Ectodermal cell (in vitro differentiated cells): ENCODE measurements around the gene ATF4.
A peak's percentile ranks its signal among the peaks of the same experiment; 100 is the strongest.
"Not testable (repeated sequence)": the region's sequence is repeated elsewhere in the genome, so short reads cannot be mapped to it uniquely, and the experiment has no call there.

Source experiments
- H3K27ac ChIP-seq: 2 replicates; pipeline ENCODE4 v1.7.0; 2013; ENCODE audit warnings: mild to moderate bottlenecking, low read depth, low read length; ENCODE audit not compliant: insufficient read depth, poor library complexity, severe bottlenecking
- H3K27me3 ChIP-seq: 2 replicates; pipeline ENCODE4 v1.7.0; 2013; ENCODE audit warnings: mild to moderate bottlenecking, low read length; ENCODE audit not compliant: insufficient read depth, control insufficient read depth, poor library complexity, severe bottlenecking
- H3K36me3 ChIP-seq: one replicate; pipeline ENCODE4 v1.7.0; 2013; ENCODE audit warnings: low read length; ENCODE audit not compliant: control insufficient read depth, insufficient read depth
- H3K4me1 ChIP-seq: one replicate; pipeline ENCODE4 v1.7.0; 2013; ENCODE audit warnings: low read length; ENCODE audit not compliant: control insufficient read depth, insufficient read depth
- H3K4me3 ChIP-seq: 2 replicates; pipeline ENCODE4 v1.7.0; 2013; ENCODE audit warnings: low read depth, low read length, control low read depth; ENCODE audit not compliant: insufficient read depth
- H3K9me3 ChIP-seq: 2 replicates; pipeline ENCODE4 v1.7.0; 2013; ENCODE audit warnings: mild to moderate bottlenecking, low read length, moderate library complexity; ENCODE audit not compliant: control insufficient read depth
- WGBS, 2 experiments: methylation state at CpG; one replicate each; pipeline ENCODE4 v1.1.7; 2013; ENCODE audit warnings: missing lambda C conversion rate in 2 of 2; 5-methylcytosine and 5-hydroxymethylcytosine counted together

Gene ATF4

DNA sequence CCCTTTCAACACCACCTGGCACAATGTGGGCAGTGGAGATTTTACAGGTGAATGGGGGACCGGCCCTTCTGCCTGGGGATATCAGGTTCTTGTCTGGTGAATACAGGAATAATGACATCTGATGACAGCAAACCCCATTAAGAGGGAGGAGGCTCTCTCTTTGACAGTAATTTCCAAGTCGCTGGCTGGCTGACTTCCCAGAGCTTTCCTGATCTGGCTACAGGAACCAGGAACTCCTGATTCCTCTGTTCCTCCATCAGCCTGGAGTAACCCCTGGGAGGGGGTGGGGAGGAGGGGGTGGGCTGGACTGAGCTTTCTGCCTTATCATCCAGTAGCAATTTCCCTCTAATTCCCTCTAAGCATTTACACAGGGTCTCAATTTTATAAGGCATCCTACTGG lies 22.0 kb upstream of the ATF4 start:
- Histone ChIP-seq H3K4me1 (peaks cover 22% of the 10 kb centered on the region), H3K27me3 (no peaks in the 10 kb centered on the region), H3K36me3 (no peaks in the 10 kb centered on the region), H3K27ac (no peak overlapping the region), H3K9me3 (no peaks in the 10 kb centered on the region), H3K4me3 (no peak overlapping the region)
- WGBS, 2 experiments: 47 to 68% methylated on average over 2 of the region's 2 CpGs

DNA sequence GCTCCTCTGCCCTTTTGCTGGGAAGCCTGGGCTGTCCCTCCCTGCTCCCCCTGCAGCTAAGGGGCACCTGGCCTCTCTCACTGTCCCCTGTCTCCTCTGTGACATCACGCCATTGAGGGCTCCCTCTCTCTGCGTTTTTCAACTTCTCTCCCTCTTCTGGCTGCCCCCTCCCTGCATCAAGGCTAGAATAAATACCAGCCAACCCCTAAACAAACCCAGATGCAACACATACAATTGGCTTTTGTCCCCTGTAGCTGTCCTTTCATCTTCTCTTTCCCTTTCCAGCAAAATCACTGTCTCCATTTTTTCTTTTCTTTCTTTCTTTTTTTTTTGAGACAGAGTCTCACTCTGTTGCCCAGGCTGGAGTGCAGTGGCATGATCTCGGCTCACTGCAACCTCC lies 21.6 kb upstream of the ATF4 start:
- H3K36me3 ChIP-seq: no peaks in the 10 kb centered on the region
- WGBS, 2 experiments: 39 to 51% methylated on average over 3 of the region's 3 CpGs
- H3K27me3 ChIP-seq: no peaks in the 10 kb centered on the region
- peaks cover 24% of the 10 kb centered on the region for H3K4me1 ChIP-seq
- no peaks in the 10 kb centered on the region for H3K9me3 ChIP-seq
- H3K27ac ChIP-seq: no peak overlapping the region
- H3K4me3 ChIP-seq: no peak overlapping the region

DNA sequence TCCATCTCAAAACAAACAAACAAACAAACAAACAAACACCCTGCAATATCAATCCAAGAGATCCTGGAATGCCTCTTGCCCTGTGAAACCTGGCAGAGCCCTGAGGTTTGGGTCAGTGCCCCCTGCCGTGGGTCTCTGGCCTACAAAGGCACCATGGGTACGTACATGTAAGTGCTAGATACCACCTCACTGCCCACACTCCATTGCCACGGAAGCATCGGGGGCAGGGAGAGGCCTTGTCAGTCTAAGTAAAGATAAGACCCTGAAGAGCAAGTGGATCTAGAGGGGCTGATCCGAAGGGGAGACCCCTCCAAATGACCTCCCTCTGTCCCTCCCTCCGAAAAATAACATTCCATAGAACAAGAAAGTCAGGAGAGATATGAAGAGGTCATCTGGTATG lies 20.3 kb upstream of the ATF4 start:
- Histone ChIP-seq H3K27me3 (no peaks in the 10 kb centered on the region), H3K36me3 (peaks cover 12% of the 10 kb centered on the region), H3K27ac (no peak overlapping the region), H3K4me1 (peaks cover 24% of the 10 kb centered on the region), H3K4me3 (no peak overlapping the region), H3K9me3 (no peaks in the 10 kb centered on the region)
- 88% methylated on average over 6 of the region's 6 CpGs for WGBS, 2 experiments

DNA sequence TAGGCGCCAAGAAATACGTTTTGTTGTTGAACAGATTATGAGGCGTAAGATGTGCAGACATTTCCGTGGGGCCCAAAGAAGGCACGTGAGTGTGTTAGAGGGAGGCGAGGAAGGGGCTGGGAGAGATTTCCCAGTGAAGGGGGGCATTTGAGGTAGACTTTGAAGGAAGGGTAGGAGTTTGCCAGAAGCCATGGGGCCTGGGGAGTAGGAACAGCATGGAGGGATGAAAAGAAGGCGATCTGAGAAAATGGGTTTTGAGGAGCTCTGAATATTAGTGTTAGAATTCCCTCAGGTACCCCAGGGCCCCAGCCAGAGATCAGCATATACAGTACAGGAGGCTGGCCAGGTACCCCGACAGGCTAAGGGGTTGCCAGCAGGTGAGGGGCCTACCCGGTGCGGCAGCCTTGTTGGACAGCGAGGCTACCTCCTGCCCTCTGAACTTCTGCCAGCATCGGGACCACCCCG lies 18.7 kb upstream of the ATF4 start:
- peak overlapping the region; percentile 90 for H3K4me3 ChIP-seq
- WGBS, 2 experiments: 38 to 39% methylated on average over 13 of the region's 13 CpGs
- H3K9me3 ChIP-seq: no peaks in the 10 kb centered on the region
- H3K27me3 ChIP-seq: no peaks in the 10 kb centered on the region
- peak overlapping the region; percentile 5 for H3K27ac ChIP-seq
- H3K4me1 ChIP-seq: peaks cover 18% of the 10 kb centered on the region
- H3K36me3 ChIP-seq: peaks cover 26% of the 10 kb centered on the region

DNA sequence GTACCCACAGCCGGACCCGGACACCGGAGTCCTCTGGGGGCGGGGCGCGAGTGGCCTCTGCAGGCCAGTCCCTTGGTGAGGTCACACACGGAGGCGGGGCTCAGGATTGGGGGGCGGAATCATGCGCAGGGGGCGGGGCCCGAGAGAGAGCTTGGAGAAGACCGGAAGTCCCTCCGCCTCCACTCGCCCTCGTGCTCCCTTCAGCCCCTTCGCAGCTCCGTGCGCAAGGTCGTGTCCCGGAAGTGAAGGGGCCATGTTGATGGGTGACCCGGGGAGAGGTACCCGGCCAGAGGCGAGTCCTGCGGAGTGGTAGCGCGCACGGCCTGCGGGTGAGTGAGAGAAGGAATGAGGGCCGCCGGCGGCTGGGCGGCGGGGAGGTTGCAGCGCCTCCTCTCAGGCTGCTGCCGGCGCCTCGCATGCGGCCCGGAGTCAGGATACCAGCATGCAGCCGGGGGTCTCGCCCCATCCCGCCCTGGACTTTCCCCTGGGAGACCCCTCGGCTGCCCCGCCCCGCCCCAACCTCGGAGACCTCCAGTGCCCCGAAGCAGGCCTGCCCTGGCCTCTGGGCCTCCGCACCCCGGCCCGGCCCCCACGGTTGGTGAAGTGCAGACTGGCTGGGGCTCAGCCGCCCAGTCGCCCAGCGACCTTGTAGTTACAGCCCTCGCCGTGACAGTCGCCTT lies 18.1 kb upstream of the ATF4 start, which contains the start of gene MIEF1:
Gene MIEF1, plus strand, starts transcription at position 182 of the 680 bp plus-strand sequence. CDS start 9,005 bp downstream, outside the sequence.
- H3K4me1 ChIP-seq: peaks cover 18% of the 10 kb centered on the region
- H3K9me3 ChIP-seq: no peaks in the 10 kb centered on the region
- H3K27ac ChIP-seq: peak within 1 kb of the TSS; percentile 5
- no peaks in the 10 kb centered on the region for H3K27me3 ChIP-seq
- WGBS, 2 experiments: 0% methylated on average over 58 of the region's 58 CpGs
- peak within 1 kb of the TSS; percentile 90 for H3K4me3 ChIP-seq
- peaks cover 26% of the 10 kb centered on the region for H3K36me3 ChIP-seq

DNA sequence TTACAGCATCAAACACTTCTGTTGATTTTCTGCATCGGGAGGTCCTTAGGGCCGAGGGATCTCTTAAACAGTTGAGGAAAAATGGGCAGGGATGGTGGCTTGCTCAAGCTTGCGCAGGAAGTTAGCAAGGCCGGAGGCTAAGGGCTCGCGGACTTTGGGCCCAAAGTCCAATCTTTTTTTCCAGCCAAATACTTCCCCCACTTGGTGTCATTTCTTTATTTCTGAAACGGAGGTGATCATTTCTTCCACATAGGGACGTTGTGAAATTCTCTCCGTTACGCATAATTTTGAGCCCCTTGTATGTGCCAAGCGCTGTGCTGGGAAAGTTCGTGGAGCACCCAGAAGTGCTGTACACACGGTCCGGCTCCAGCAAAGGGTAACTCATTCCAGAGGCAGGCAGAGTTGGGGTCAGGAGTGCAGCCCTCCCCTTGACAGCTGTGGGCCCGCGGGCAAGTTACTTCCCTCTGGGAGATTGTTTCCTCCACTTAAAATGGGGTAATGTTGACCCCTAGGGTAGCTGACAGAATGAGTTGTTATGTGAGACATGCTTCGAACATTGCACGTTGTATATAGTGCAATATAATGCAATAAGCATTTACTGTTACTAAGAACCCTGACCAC lies 17.5 kb upstream of the ATF4 start:
- Histone ChIP-seq H3K27me3 (no peaks in the 10 kb centered on the region), H3K4me3 (peak overlapping the region; percentile 90), H3K27ac (no peak overlapping the region), H3K36me3 (peaks cover 30% of the 10 kb centered on the region), H3K9me3 (no peaks in the 10 kb centered on the region), H3K4me1 (peaks cover 18% of the 10 kb centered on the region)
- 34 to 39% methylated on average over 16 to 18 of the region's 18 CpGs for WGBS, 2 experiments

DNA sequence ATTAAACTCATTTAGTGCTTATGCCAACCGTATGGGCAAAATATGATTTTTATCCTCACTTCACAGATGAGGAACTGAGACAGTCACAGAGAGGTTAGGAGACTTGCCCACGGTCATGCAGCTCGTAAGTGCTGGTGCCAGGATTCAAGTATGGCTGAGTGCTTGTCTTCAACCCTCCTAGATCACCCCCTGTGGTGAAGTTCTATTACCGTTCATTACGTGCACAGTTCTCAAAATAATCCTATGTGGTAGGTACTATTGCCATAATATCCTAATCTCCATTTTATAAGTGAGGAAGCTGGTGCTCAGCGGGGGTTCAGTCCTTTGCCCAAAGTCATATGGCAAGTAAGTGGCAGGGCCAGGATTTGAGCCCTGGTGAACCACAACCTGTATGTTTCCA lies 16.7 kb upstream of the ATF4 start:
- Histone ChIP-seq H3K27me3 (no peaks in the 10 kb centered on the region), H3K27ac (no peak overlapping the region), H3K4me1 (peaks cover 18% of the 10 kb centered on the region), H3K4me3 (peak overlapping the region; percentile 90), H3K9me3 (no peaks in the 10 kb centered on the region), H3K36me3 (peaks cover 38% of the 10 kb centered on the region)
- WGBS, 2 experiments: 92 to 97% methylated on average over 6 of the region's 6 CpGs

DNA sequence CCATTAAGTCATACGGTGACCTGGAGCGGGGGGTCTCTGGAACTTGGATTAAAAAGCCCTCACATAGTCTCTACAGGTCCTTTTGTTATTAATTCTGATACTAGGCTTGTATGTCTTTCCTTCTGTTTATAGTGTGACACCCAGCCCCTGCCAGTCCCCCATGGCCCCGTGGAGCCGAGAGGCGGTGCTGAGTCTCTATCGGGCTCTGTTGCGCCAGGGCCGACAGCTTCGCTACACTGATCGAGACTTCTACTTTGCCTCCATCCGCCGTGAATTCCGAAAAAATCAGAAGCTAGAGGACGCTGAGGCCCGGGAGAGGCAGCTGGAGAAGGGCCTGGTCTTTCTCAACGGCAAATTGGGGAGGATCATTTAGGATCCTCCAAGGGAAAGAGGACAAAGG lies 16.3 kb upstream of the ATF4 start:
- H3K27me3 ChIP-seq: no peaks in the 10 kb centered on the region
- WGBS, 2 experiments: 97% methylated on average over 16 of the region's 16 CpGs
- peaks cover 41% of the 10 kb centered on the region for H3K36me3 ChIP-seq
- peaks cover 18% of the 10 kb centered on the region for H3K4me1 ChIP-seq
- H3K4me3 ChIP-seq: no peak overlapping the region
- H3K27ac ChIP-seq: no peak overlapping the region
- no peaks in the 10 kb centered on the region for H3K9me3 ChIP-seq

DNA sequence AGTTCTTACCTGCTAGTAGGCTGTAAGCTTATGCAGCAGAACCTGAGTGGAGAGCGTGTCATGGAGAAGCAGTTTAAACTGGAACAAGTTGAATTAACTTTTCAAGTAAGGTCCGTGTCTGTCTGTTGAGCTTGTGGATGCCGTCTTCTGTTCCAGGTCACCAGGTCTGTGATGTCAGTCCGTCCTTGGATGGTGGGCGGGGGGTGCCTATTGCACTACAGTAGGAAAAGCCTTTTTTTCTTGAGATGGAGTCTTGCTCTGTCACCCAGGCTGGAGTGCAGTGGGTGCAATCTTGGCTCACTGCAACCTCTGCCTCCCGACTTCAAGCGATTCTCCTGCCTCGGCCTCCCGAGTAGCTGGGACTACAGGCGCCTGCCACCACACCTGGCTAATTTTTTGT lies 13.3 kb upstream of the ATF4 start:
- peaks cover 55% of the 10 kb centered on the region for H3K36me3 ChIP-seq
- not testable (repeated sequence) for H3K27me3 ChIP-seq, H3K4me3 ChIP-seq, H3K9me3 ChIP-seq, H3K4me1 ChIP-seq, H3K27ac ChIP-seq
- WGBS, 2 experiments: 85 to 88% methylated on average over 10 of the region's 10 CpGs

DNA sequence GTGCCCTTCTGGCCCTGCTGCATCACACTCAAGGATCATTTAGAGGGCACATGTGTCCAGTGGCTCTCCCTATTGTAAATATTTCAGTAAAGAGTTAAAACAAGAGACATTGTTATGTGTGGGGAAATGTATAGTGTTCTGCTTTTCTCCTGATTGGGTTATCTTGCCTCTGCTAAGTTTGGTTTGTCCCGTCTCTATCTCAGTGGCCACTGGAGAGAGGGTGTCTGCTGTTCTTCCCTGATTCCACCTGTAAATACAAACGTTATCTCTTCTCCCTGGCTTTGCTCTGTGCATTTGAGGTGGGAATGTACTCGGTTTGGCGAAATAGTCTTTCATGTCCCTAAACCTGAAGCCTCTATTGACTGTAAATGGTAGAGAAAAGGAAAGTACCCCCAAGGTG lies 12.0 kb upstream of the ATF4 start:
- Histone ChIP-seq H3K4me3 (no peak overlapping the region), H3K36me3 (peaks cover 67% of the 10 kb centered on the region), H3K27ac (no peak overlapping the region), H3K4me1 (peaks cover 2% of the 10 kb centered on the region), H3K27me3 (no peaks in the 10 kb centered on the region), H3K9me3 (no peaks in the 10 kb centered on the region)
- 93 to 95% methylated on average over 4 of the region's 4 CpGs for WGBS, 2 experiments
